ENCODE measurements around the gene PKP1.

Gene PKP1

GRCh38 chr1:201299968-201300367 is 16.7 kb downstream of the PKP1 start:
- Histone ChIP-seq H2AFZ (ENCODE audit: low read depth, low read length, severe bottlenecking) (no peak overlapping the region), H3K4me3 (ENCODE audit: insufficient read depth, low read length, poor library complexity, severe bottlenecking) (no peak overlapping the region), H3K36me3 (ENCODE audit: low read length) (no peaks in the 10 kb centered on the region), H3K4me2 (ENCODE audit: low read depth, low read length, poor library complexity, severe bottlenecking) (no peak overlapping the region), H3F3A (ENCODE audit: insufficient read depth) (no peaks in the 10 kb centered on the region), H3K27ac (ENCODE audit: low read depth, low read length) (no peak overlapping the region), H4K20me1 (ENCODE audit: low read depth, low read length) (no peaks in the 10 kb centered on the region), H3K9ac (ENCODE audit: low read length) (no peak overlapping the region), H3K9me3 (ENCODE audit: insufficient read depth, low read length) (no peaks in the 10 kb centered on the region), H3K79me2 (ENCODE audit: insufficient read depth, low read length) (no peaks in the 10 kb centered on the region), H3K9me2 (replicated peaks; ENCODE audit: insufficient read depth, low read length) (no peaks in the 10 kb centered on the region), H3K27me3 (ENCODE audit: low read length) (no peaks in the 10 kb centered on the region)
- TF ChIP-seq CTCF (IDR thresholded peaks at IDR 0.05; ENCODE audit: insufficient read depth, low read length, poor library complexity, severe bottlenecking) (no peak), EZH2phosphoT487 (conservative IDR thresholded peaks at IDR 0.05; ENCODE audit: low read length) (no peak)

- no peaks in the 10 kb centered on the region for H3K9me2 ChIP-seq (replicated peaks; ENCODE audit: insufficient read depth, low read length)
- H3K27ac ChIP-seq (ENCODE audit: low read depth, low read length) = no peak overlapping the region
- no peaks in the 10 kb centered on the region for H3F3A ChIP-seq (ENCODE audit: insufficient read depth)
- no peaks in the 10 kb centered on the region for H3K36me3 ChIP-seq (ENCODE audit: low read length)
- no peak overlapping the region for H3K4me3 ChIP-seq (ENCODE audit: insufficient read depth, low read length, poor library complexity, severe bottlenecking)
- H2AFZ ChIP-seq (ENCODE audit: low read depth, low read length, severe bottlenecking) = no peak overlapping the region
- H3K9me3 ChIP-seq (ENCODE audit: insufficient read depth, low read length) = no peaks in the 10 kb centered on the region
- TF ChIP-seq EZH2phosphoT487 (conservative IDR thresholded peaks at IDR 0.05; ENCODE audit: low read length) (no peak), CTCF (IDR thresholded peaks at IDR 0.05; ENCODE audit: insufficient read depth, low read length, poor library complexity, severe bottlenecking) (no peak)
- H3K9ac ChIP-seq (ENCODE audit: low read length) = no peak overlapping the region
- H3K27me3 ChIP-seq (ENCODE audit: low read length) = no peaks in the 10 kb centered on the region
- no peak overlapping the region for H3K4me2 ChIP-seq (ENCODE audit: low read depth, low read length, poor library complexity, severe bottlenecking)
- no peaks in the 10 kb centered on the region for H4K20me1 ChIP-seq (ENCODE audit: low read depth, low read length)
- H3K79me2 ChIP-seq (ENCODE audit: insufficient read depth, low read length) = no peaks in the 10 kb centered on the region
Measured at GRCh38 chr1:201300641-201301040, 17.3 kb downstream of the PKP1 start.

GRCh38 chr1:201302163-201303152 is 19.2 kb downstream of the PKP1 start:
- H3K36me3 ChIP-seq (ENCODE audit: low read length) = no peaks in the 10 kb centered on the region
- H3K9me3 ChIP-seq (ENCODE audit: insufficient read depth, low read length) = no peaks in the 10 kb centered on the region
- no peak overlapping the region for H3K9ac ChIP-seq (ENCODE audit: low read length)
- H2AFZ ChIP-seq (ENCODE audit: low read depth, low read length, severe bottlenecking) = no peak overlapping the region
- no peak overlapping the region for H3K4me2 ChIP-seq (ENCODE audit: low read depth, low read length, poor library complexity, severe bottlenecking)
- no peaks in the 10 kb centered on the region for H3F3A ChIP-seq (ENCODE audit: insufficient read depth)
- H3K27ac ChIP-seq (ENCODE audit: low read depth, low read length) = no peak overlapping the region
- no peak for TF ChIP-seq EZH2phosphoT487 (conservative IDR thresholded peaks at IDR 0.05; ENCODE audit: low read length)
- TF ChIP-seq CTCF (IDR thresholded peaks at IDR 0.05; ENCODE audit: insufficient read depth, low read length, poor library complexity, severe bottlenecking) = no peak
- no peaks in the 10 kb centered on the region for H3K79me2 ChIP-seq (ENCODE audit: insufficient read depth, low read length)
- no peak overlapping the region for H3K4me3 ChIP-seq (ENCODE audit: insufficient read depth, low read length, poor library complexity, severe bottlenecking)
- no peaks in the 10 kb centered on the region for H3K27me3 ChIP-seq (ENCODE audit: low read length)
- H4K20me1 ChIP-seq (ENCODE audit: low read depth, low read length) = no peaks in the 10 kb centered on the region
- no peaks in the 10 kb centered on the region for H3K9me2 ChIP-seq (replicated peaks; ENCODE audit: insufficient read depth, low read length)
